OCI-LY3 (cell line): ENCODE data around the gene CENPT.

Experiments
- H2AFZ ChIP-seq: fragments of 200-600, 300-600 bp; shearing (Covaris generic); 2 replicates; pipeline ENCODE4 v1.6.0; 2014; ENCODE audit warnings: antibody characterized with exemption, low read depth, low read length
- H3K27ac ChIP-seq: fragments of 200-600, 300-600 bp; sonication (generic); 2 replicates; pipeline ENCODE4 v1.5.1; 2014; ENCODE audit warnings: mild to moderate bottlenecking, low read length, moderate library complexity, mixed read lengths
- H3K27me3 ChIP-seq: fragments of 200-600, 300-600 bp; sonication (generic); 2 replicates; pipeline ENCODE4 v1.6.1; 2014; ENCODE audit warnings: low read depth, low read length, mixed read lengths
- H3K36me3 ChIP-seq: fragments of 200-600, 300-600 bp; sonication (generic); replicated peaks from 2 replicates; pipeline ENCODE3; 2014; ENCODE audit warnings: low read depth, low read length, mixed read lengths
- H3K4me1 ChIP-seq: fragments of 300-600, 200-600 bp; sonication (generic); 2 replicates; pipeline ENCODE4 v1.6.1; 2014; ENCODE audit warnings: low read length, mixed read lengths
- H3K4me2 ChIP-seq: fragments of 200-600, 300-600 bp; sonication (generic); 2 replicates; pipeline ENCODE4 v1.6.1; 2014; ENCODE audit warnings: low read length, mixed read lengths
- H3K4me3 ChIP-seq: fragments of 300-600, 200-600 bp; sonication (generic); 2 replicates; pipeline ENCODE4 v1.5.1; 2014; ENCODE audit warnings: antibody characterized with exemption, mild to moderate bottlenecking, low read length, moderate library complexity
- H3K79me2 ChIP-seq: fragments of 300-600, 200-600 bp; shearing (Covaris generic); 2 replicates; pipeline ENCODE4 v1.6.1; 2014; ENCODE audit warnings: mild to moderate bottlenecking, low read length, mixed read lengths
- H3K9ac ChIP-seq: fragments of 300-600, 200-600 bp; shearing (Covaris generic); 2 replicates; pipeline ENCODE4 v1.6.0; 2014; ENCODE audit warnings: mild to moderate bottlenecking, low read length, moderate library complexity
- H3K9me3 ChIP-seq: fragments of 200-600, 300-600 bp; shearing (Covaris generic); 2 replicates; pipeline ENCODE4 v1.6.1; 2014; ENCODE audit warnings: low read length, mixed read lengths; ENCODE audit not compliant: insufficient read depth
- H4K20me1 ChIP-seq: fragments of 200-600, 300-600 bp; sonication (generic); 2 replicates; pipeline ENCODE4 v1.6.1; 2016; ENCODE audit warnings: low read length, mixed read lengths; ENCODE audit not compliant: insufficient read depth
- EZH2phosphoT487 ChIP-seq: fragments of 200-600 bp; shearing (Covaris generic); IDR thresholded peaks from 2 replicates; pipeline ENCODE4 v1.6.1; 2018; ENCODE audit warnings: antibody characterized with exemption, mixed run types, low read depth
- TF ChIP-seq, protein P1 (sequence below): fragments of 200-600, 300-600 bp; sonication (generic); IDR thresholded peaks from 2 replicates; pipeline ENCODE4 v1.5.1; 2014; ENCODE audit warnings: antibody characterized with exemption, low read length, low read depth

The CENPT gene

DNA sequence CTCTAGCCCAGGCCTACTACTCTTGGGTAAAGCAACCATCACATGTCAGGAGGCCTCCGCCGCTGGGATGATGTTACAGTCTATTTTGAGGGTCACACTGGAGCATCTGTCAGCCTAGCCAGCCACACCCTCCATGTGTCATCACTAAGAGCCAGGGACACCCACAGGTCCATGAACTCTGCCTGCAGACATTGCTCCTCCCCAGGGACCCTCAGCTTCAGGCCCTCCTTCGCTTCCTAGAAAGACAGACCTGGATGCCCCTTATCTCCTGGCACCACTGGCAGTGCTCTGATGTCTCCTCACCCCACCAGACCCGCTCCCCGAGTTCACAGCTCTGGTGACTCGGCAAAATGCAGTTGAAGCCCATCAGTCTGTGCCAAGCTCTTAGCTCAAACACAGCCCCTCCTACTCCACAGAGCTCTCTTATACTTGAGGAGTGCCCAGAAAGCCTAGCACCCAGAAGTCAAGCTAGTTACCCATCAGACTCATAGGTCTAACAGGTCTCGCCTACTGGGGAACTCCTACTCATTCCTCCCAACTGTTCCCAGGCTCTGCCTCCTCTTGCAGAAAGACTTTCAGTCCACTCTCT lies 47.1 kb downstream of the CENPT start:
- Histone ChIP-seq H3K4me3 (no peak overlapping the region), H3K79me2 (peaks cover 69% of the 10 kb centered on the region), H3K27ac (no peak overlapping the region), H3K9ac (no peak overlapping the region), H3K36me3 (peaks cover 29% of the 10 kb centered on the region), H3K4me2 (no peak overlapping the region), H4K20me1 (peaks cover 32% of the 10 kb centered on the region), H3K9me3 (no peaks in the 10 kb centered on the region), H2AFZ (no peak overlapping the region), H3K4me1 (peaks cover 37% of the 10 kb centered on the region), H3K27me3 (no peaks in the 10 kb centered on the region)
- TF ChIP-seq EZH2phosphoT487: no peak
- TF ChIP-seq, protein P1, sequence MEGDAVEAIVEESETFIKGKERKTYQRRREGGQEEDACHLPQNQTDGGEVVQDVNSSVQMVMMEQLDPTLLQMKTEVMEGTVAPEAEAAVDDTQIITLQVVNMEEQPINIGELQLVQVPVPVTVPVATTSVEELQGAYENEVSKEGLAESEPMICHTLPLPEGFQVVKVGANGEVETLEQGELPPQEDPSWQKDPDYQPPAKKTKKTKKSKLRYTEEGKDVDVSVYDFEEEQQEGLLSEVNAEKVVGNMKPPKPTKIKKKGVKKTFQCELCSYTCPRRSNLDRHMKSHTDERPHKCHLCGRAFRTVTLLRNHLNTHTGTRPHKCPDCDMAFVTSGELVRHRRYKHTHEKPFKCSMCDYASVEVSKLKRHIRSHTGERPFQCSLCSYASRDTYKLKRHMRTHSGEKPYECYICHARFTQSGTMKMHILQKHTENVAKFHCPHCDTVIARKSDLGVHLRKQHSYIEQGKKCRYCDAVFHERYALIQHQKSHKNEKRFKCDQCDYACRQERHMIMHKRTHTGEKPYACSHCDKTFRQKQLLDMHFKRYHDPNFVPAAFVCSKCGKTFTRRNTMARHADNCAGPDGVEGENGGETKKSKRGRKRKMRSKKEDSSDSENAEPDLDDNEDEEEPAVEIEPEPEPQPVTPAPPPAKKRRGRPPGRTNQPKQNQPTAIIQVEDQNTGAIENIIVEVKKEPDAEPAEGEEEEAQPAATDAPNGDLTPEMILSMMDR: no peak

DNA sequence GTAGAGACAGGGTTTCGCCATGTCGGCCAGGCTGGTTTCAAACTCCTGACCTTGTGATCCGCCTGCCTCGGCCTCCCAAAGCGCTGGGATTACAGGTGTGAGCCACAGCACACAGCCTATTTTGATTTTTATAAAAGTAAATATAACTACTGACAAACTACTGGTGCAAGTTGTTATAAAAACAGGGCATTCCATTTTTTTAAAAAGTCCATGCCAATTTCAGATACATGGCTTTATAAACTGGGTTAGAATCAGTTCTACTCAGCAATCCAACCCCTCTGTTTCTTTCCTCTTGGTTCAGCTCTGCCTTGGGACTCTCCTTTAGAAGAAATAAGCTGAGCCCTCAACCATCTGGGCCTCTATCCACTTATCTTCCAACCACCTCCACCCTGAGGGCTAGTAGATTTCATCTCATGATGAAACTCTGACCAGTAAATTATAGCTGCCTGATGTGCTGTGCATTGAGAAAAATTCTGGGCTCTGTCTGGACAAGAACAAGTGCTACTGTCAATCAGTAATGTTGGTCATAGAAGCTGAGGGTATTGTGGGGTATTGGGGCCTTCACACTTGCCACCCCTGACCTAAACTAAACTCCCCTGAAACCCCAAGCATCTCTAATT lies 51.3 kb downstream of the CENPT start:
- Histone ChIP-seq H3K27me3 (no peaks in the 10 kb centered on the region), H3K36me3 (peaks cover 12% of the 10 kb centered on the region), H2AFZ (no peak overlapping the region), H3K9me3 (no peaks in the 10 kb centered on the region), H3K4me2 (no peak overlapping the region), H3K79me2 (peaks cover 50% of the 10 kb centered on the region), H4K20me1 (peaks cover 32% of the 10 kb centered on the region), H3K4me1 (no peaks in the 10 kb centered on the region), H3K9ac (no peak overlapping the region), H3K4me3 (no peak overlapping the region), H3K27ac (no peak overlapping the region)
- TF ChIP-seq EZH2phosphoT487: no peak
- TF ChIP-seq, protein P1: no peak

DNA sequence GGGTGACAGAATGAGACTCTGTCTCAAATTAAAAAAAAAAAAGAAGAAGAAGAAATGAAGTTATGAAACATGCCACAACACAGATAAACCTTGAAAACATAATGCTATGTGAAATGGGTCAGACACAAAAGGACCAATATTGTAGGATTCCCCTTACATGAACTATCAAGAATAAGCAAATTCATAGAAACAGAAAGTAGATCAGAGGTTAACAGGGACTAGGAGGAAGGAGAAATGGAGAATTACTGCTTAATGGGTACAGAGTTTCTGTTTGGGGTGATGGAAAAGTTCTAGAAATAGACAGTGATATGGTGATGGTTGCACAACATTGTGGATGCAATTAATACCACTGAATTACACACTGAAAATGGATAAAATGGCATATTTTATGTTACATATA lies 57.4 kb downstream of the CENPT start:
- no peak overlapping the region for H3K27ac ChIP-seq
- H3K36me3 ChIP-seq: no peaks in the 10 kb centered on the region
- H3K4me3 ChIP-seq: no peak overlapping the region
- peaks cover 13% of the 10 kb centered on the region for H3K4me1 ChIP-seq
- TF ChIP-seq, protein P1: no peak
- no peak for TF ChIP-seq EZH2phosphoT487
- H3K9me3 ChIP-seq: no peaks in the 10 kb centered on the region
- no peak overlapping the region for H3K4me2 ChIP-seq
- H2AFZ ChIP-seq: no peak overlapping the region
- peaks cover 23% of the 10 kb centered on the region for H3K79me2 ChIP-seq
- no peaks in the 10 kb centered on the region for H3K27me3 ChIP-seq
- H4K20me1 ChIP-seq: peaks cover 15% of the 10 kb centered on the region
- no peak overlapping the region for H3K9ac ChIP-seq

DNA sequence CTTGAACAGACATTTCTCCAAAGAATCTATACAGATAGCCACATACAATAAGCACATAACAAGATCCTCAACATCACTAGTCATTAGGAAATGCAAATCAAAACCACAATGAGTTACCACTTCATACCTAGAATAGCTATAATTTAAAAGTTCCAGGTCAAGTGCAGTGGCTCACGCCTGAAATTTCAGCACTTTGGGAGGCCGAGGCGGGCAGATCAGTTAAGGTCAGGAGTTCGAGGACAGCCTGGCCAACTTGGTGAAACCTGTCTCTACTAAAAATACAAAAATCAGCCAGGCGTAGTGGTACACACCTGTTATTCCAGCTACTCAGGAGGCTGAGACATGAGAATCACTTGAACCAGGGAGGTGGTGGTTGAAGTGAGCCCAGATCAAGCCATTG lies 61.0 kb downstream of the CENPT start:
- H3K4me3 ChIP-seq: no peak overlapping the region
- peaks cover 13% of the 10 kb centered on the region for H3K4me1 ChIP-seq
- H3K36me3 ChIP-seq: no peaks in the 10 kb centered on the region
- H4K20me1 ChIP-seq: peaks cover 21% of the 10 kb centered on the region
- H3K4me2 ChIP-seq: peak overlapping the region; percentile 28; the same call in 1 of the 2 replicates
- no peaks in the 10 kb centered on the region for H3K9me3 ChIP-seq
- no peak overlapping the region for H3K9ac ChIP-seq
- no peak for TF ChIP-seq EZH2phosphoT487
- TF ChIP-seq, protein P1: no peak
- H3K79me2 ChIP-seq: peaks cover 21% of the 10 kb centered on the region
- no peak overlapping the region for H2AFZ ChIP-seq
- H3K27me3 ChIP-seq: no peaks in the 10 kb centered on the region
- H3K27ac ChIP-seq: no peak overlapping the region
